G401.6 (cell line): Measurements from ENCODE around the gene SVOPL.

ENCODE experiments used
- FAIRE-seq: peaks from 2 replicates; lab custom pipeline; 2012; peaks lifted over from hg19 to GRCh38; lab: Jason Lieb, UNC

SVOPL gene

GRCh38 chr7:138657854-138658386 lies 43.2 kb downstream of the SVOPL start:
- no peak for FAIRE-seq

- FAIRE-seq, result no peak
Observed at GRCh38 chr7:138656952-138657351, 44.2 kb downstream of the SVOPL start.

GRCh38 chr7:138654616-138655015 lies 46.5 kb downstream of the SVOPL start:
- FAIRE-seq, result no peak

- FAIRE-seq, result no peak
Observed at GRCh38 chr7:138649506-138649905, 51.7 kb downstream of the SVOPL start.

- FAIRE-seq, result no peak
Observed at GRCh38 chr7:138645284-138645683, 55.9 kb downstream of the SVOPL start.

GRCh38 chr7:138632826-138633602 lies 68.1 kb downstream of the SVOPL start:
- FAIRE-seq, result no peak

- FAIRE-seq, result no peak
Observed at GRCh38 chr7:138632384-138632783, 68.8 kb downstream of the SVOPL start.

- FAIRE-seq, result no peak
Observed at GRCh38 chr7:138630059-138630610, 71.0 kb downstream of the SVOPL start.

- FAIRE-seq, result no peak
Observed at GRCh38 chr7:138627361-138627760, 73.8 kb downstream of the SVOPL start.

- no peak for FAIRE-seq
Observed at GRCh38 chr7:138626846-138627245, 74.3 kb downstream of the SVOPL start.

GRCh38 chr7:138625849-138626230 lies 75.3 kb downstream of the SVOPL start:
- no peak for FAIRE-seq

GRCh38 chr7:138625084-138625848 lies 75.9 kb downstream of the SVOPL start:
- FAIRE-seq, result no peak

- no peak for FAIRE-seq
Observed at GRCh38 chr7:138622841-138623240, 78.3 kb downstream of the SVOPL start.

GRCh38 chr7:138618933-138619332 lies 82.2 kb downstream of the SVOPL start:
- FAIRE-seq, result no peak

- no peak for FAIRE-seq
Observed at GRCh38 chr7:138618506-138618905, 82.7 kb downstream of the SVOPL start.

- FAIRE-seq, result no peak
Observed at GRCh38 chr7:138616085-138616484, 85.1 kb downstream of the SVOPL start.

- no peak for FAIRE-seq
Observed at GRCh38 chr7:138613630-138614029, 87.5 kb downstream of the SVOPL start.

- FAIRE-seq, result no peak
Observed at GRCh38 chr7:138610671-138611170, 90.4 kb downstream of the SVOPL start.

- no peak for FAIRE-seq
Observed at GRCh38 chr7:138608275-138608674, 92.9 kb downstream of the SVOPL start.

GRCh38 chr7:138607216-138608126 lies 93.7 kb downstream of the SVOPL start:
- FAIRE-seq, result no peak

- FAIRE-seq, result no peak
Observed at GRCh38 chr7:138606236-138606635, 94.9 kb downstream of the SVOPL start.
